Measurements from ENCODE around the gene MPP3.

The MPP3 gene

DNA sequence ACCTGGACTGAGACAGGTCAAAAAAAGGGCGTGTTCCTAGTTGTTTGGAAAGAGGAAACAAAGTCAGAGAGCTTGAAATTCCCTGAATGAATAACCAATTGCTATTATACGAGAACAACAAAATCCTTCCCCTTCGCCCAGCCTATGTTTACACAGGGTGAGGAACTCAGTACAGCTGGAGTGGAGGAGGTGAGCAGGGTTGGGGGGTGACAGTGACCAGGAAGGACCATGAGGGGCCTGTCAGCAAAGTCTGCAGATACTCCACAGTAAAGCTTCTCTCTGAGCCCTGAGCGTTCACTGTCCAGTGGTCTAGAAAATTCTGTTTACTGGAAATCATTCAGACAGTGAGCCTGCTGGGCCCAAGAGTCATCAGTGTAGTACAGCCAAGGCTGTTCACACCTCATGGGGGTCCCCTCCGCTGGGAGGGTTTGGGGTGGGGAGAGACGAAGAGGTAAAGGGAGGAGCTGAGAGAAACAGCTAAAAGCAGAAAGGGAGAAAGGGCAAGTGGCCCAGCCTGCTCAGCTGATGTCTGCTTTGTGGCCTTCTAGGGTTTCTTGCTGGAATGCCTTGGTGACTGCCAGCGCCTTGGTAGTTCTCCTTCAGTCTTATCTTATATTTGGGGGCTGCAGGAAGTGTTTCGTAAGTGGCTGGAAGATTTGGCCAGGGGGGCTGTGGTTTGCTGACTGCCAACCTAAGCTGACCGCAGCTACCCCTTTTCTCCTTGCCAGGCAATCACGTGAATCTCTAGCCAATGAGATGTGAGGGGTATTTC, 59.9 kb downstream of the MPP3 start:
- DNase-seq (ENCODE audit: low read depth in 2 of 2) = no peak

DNA sequence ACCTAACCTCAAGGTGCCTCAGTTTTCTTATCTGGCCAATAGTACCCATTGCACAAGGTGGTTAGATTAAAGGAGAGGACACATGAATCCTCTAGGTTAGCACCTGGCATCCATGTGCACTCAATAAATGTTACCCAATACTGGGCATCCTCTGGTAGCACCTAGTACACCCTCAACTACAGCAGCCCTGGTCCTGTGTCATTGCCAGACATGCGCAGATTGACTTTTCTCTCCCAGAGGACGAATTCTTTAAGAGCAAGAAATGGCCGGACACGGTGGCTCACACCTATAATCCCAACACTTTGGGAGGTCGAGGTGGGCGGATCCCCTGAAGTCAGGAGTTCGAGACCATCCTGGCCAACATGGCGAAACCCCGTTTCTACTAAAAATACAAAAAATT, 61.5 kb downstream of the MPP3 start:
- no peak for DNase-seq (ENCODE audit: low read depth in 2 of 2)

DNA sequence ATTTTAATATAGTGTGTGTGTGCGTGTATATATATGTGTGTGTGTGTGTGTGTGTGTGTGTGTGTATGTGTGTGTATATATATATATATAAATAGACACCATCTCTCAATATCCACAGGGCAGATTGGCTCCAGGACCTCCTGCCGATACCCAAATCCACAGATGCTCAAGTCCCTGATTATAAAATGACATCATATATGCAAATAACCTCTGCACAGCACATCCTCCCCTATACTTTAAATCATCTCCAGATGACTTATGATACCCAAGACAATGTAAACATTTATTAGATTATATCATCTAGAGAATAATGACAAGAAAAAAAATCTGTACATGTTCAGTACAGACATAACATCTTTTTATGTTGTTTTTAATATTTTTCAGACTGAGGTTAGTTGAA, 62.0 kb downstream of the MPP3 start:
- DNase-seq (ENCODE audit: low read depth in 2 of 2) = no peak

DNA sequence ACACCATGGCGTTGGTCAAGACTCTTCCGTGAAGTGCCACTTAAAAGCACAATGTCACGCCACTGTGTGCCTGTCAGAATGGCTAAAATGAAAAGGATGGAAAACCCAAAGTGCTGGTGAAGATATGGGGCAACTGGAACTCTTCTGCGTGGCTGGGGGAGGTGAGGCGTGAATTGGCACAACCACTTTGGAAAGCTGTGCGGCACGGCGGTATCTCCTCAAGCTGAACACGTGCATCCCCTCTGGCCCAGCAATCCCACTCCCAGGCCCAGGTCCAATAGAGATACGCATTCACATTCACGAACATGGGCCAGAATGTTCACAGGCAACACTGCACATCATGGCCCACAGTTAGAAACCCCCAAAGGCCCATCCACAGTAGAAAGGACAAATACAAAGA, 63.1 kb downstream of the MPP3 start:
- no peak for DNase-seq (ENCODE audit: low read depth in 2 of 2)

DNA sequence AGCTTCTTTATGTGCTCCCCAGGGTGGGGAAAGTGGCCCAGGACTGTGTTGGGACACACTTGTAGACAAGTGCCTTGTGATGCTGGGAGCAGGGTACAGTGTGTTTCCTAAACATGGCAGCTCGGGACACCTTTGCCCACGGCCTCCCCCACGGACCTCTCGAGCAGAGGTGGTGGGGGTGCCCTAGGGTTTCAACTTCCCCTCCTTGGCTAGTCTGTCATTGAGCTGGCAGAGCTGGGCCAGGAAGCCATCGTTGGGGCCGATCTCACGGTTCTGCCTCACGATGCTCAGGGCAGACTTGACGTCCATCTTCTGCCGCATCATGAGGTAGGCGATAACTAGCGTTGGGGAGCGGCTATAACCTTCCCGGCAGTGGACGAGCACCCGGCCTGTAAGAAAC, 63.5 kb downstream of the MPP3 start:
- no peak for DNase-seq (ENCODE audit: low read depth in 2 of 2)

DNA sequence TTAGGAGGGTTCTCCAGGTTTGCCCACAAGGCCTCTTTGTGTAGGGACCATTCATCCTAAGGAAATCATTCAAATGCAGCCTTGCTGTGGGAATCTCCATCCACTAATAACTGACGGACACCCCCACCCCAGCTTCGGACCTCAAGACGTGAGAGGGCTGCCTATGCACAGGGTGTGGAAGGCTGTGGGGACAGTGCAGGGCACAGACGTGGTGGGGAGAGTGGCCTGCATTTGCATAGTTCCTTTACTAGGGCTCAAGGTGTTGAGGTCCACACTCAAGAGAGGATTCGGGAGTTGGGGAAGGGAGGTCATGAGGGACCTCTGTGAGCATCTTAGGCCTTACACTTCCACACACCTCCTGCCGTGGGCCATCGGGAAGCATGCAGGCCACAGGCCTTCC, 64.0 kb downstream of the MPP3 start:
- DNase-seq (ENCODE audit: low read depth in 2 of 2) = no peak

DNA sequence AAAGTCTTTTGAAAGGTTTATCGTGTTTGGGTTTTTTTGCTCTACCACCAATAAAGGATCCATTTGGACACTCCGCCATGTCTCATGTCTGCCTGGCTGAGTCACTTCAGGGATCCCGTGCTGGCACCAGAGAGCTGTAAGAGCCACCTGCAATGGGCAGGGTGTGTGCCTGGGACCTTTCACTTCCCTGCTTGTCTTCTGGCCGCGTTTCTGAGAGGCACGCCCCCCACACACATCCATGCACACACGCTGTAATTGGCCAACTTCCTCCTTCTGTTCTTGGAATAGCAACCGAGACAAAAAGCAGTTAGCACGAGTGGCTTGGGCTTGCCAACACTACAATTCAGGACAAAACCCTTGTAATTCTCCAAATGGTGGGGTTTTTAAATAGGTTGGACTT, 64.6 kb downstream of the MPP3 start:
- no peak for DNase-seq (ENCODE audit: low read depth in 2 of 2)

DNA sequence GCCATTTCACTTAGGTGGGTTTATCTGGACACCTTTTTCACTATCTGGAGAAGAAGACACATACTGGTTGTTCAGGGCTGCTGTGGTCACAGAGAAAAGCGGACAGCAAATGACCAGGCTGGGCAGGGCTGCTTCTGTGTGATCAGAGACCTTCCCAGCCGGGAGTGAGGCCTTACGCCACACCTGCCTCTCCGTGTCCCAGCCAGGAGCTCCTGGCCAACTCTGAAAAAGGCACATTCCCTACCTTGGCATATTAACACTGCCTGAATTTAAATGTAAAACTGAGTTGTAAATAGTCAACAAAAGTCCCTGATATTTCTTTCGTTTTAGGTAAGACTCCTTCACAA, 65.3 kb downstream of the MPP3 start:
- DNase-seq (ENCODE audit: low read depth in 2 of 2) = no peak

DNA sequence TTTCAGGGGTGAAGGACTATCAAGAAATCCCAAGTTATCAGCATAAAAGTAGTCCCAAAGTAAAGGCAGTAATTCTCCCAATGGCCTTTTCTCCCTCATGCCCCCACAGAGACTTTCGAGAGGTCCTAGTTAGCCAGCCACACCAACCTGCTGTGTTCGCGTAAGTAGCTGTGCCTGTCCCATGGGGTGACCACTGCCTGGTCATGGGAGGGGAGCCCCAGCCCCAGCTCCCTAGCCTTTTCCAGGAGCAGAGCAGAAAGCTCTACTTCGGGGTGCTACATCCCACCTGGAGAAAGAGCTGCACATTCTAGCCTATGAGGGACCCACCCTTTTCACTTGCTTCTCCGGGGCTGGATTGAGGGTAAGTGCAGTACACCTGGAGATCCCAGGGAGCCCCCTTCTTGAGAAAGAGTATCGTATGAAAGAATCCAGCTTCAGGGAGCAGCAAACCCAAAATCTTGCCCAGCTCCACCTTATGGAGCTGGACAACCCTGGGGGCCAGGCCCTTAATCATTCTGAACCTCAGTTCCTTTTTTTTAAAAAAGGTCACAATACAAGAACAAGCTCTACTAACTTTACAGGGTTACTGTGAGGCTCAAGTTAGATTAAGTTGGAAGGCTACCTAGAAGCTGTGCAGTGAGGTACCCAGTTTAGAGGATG, 65.8 kb downstream of the MPP3 start:
- no peak for DNase-seq (ENCODE audit: low read depth in 2 of 2)

DNA sequence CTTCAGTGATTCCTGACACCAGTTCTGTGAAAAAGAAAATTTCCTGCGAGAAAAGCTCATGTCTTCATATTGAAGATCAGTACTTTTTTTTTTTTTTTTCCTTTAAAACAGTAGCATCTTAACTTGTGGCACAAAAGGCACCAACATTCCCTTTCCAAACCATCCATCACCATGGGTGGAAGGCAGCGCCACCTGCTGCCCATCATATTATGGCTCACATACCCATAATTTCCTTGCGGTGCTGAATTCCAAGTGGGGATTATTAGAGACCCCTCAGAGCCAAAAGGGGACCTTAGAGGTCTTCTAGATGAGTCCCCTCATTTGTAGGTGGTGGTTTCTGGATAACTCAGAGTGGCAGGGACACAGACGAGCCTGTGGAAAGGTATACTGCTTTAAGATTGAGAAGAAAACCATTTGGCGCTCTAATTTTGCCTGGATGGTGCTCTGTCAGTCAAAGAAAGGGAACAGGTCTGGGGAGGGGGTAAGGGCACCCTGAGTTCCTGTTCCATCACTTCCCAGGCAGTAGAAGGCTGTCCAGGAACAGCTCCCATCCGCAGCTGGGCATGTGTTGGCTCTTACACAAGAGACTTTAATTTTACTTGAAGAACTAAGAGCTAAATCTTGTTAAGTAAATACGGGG, 66.4 kb downstream of the MPP3 start:
- DNase-seq (ENCODE audit: low read depth in 2 of 2) = peak; percentile 23 to 43

DNA sequence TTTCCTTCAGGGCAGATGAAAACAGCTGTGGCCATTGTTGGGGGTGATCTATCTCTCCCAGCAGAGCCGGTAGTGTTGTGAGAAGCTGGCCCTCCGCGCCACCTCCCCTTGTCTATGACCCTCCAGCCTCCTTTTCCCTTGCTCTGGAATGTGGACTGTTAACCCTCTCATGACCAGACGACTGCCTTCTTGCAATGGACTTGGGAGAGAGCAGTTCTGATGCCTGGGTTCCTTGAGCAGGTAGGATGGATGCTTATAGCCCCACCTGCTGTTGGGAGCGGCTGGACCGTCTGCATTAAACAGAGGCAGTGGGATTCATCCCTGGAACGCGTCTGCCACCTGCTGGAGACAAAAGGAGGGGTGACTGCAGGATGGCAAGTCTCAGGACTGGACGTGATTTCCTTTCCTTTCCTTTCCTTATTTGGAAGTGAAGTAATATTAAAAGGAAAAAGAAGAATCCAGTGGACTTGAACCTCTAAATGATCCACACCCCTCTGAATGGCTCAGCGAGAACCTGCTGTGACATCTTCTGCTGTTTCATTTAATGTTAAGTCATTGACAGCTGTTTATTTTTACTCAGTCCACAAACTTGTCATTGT, 72.6 kb downstream of the MPP3 start:
- DNase-seq (ENCODE audit: low read depth in 2 of 2) = peak; percentile 88 to 95

DNA sequence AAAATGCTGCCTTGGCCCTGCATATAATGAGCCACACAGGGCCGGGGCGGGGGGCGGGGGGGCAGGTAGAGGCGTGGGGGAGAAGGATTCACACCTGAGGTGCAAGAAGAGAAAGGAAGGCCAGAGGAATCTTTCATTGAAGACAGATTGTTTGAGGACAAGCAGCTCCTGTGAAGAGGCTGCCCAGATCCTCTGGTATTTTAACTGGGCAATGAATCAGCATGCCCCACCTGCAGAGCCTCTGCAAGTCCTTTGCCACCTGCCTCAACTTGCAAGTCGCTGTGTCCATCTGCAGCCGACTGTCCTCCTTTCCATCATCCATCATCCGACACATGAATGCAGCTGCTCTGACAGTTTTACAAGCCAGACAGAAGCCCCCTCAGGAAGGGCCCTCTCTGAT, 73.1 kb downstream of the MPP3 start:
- no peak for DNase-seq (ENCODE audit: low read depth in 2 of 2)

DNA sequence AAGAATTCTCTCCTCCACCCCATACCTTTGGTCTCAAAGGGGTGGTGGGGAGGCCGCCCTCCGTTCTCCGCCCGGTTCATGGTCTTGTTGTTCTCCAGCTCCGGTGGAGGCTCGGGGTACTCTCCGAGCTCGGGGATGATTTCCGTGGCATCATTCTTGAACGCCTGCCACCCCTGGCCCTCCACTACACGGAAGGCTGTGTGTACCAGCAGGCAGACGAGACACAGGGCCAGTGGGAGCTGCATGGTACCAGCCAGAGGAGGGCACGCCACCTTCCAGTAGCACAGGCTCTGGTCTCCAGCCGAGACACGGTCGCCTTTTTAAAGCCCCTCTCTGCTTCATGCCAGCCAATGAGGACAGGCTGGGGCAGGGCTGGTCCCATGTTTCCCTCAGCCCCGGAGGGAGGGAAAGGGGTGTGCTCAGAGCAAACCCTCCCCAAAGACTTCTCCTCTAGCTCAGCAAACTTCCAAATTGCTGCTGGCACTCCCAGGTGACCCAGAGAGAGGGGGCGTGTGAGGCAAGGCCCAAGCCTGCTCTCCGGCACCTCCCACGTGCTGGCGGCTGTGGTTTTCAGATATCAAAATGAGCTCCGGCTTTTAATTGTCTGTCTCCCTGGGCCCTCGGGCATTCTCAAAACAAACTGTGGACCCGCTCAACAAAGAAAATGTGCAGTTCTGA, 74.3 kb downstream of the MPP3 start, which contains the start of gene SOST:
Gene SOST (minus strand): TSS at position 295 of the 678 bp plus-strand sequence. CDS start 50 bp downstream, at position 245.
- DNase-seq (ENCODE audit: low read depth in 2 of 2) = no peak

DNA sequence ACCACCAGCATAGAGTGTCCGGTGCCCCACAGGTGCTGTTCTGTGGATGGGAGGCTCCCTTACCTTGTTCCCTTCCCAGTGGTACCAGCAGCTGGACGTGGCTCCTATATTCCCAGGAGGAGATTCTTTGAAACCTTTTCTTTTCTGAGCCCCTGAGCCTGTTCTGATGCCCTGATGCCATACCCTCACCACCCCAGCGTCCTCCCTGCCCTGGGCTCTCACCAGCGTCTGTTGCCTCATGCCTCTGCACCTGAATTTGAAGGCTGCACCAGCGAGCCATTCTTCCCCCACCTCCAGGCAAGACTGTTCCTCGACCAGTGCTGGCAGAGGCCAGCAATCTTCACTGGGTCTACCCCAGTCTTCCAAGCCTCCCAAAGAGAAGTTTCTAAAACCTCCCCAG, 74.9 kb downstream of the MPP3 start:
- DNase-seq (ENCODE audit: low read depth in 2 of 2) = no peak

DNA sequence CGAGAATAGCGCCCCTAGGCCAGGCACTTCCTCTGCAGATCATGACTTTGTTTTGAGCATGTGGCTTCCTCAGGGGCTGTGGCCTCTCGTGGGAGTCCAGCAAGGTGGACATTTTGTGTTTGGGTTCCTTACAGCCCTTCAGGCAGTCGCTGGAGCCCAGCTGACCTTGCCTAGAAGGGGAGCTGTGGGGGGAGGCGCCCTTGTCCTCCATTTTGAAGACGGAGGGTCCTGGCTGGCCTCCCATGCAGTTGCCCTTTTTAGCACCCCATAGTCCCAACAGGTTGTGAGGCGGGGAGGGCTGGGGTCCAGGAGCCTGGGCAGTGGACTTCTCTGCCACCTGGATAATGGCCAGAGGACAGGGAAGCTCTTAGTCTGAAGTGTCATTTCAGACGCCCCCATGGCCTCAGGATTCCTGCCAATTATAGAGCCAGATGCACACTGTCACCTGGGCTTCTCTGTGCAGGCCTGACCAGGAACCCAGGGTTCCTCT, 75.7 kb downstream of the MPP3 start:
- no peak for DNase-seq (ENCODE audit: low read depth in 2 of 2)

DNA sequence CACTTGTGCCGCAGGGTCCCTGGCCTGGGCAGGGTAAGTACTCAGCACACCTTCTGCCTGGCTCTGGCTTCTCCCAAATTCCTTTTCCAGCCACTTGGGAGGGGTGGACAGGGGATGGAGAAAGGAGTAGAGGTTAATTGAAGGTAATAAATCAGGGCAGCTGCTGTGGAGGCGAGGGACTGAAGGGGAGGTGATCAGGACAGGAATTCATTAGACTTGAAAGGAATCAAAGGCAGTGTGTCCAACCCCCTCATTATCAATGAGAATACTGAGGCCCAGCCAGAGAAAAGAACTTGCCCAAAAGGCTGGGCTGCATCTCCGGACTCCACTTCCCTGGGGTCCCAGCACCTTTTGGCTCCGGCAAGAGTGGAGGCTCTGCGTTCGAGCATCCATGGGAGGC, 76.7 kb downstream of the MPP3 start:
- no peak for DNase-seq (ENCODE audit: low read depth in 2 of 2)

DNA sequence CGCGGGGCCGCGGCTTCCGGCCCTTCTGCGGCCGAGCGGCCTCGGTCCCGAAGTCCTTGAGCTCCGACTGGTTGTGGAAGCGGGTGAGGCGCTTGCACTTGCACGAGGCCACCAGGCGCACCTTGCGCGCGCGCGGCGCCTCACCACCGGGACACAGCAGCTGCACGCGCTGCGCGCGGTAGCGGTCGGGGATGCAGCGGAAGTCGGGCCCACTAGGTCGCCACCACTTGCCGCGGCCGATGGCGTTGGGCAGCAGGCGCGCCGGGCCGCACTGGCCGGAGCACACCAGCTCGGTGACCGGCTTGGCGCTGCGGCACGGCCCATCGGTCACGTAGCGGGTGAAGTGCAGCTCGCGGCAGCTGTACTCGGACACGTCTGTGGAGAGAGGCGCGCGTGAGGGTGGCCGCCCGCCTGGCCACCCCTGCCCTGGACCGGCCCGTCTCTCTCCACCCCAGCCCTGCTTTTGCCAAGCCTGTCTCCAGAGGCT, 77.5 kb downstream of the MPP3 start:
- no peak for DNase-seq (ENCODE audit: low read depth in 2 of 2)

DNA sequence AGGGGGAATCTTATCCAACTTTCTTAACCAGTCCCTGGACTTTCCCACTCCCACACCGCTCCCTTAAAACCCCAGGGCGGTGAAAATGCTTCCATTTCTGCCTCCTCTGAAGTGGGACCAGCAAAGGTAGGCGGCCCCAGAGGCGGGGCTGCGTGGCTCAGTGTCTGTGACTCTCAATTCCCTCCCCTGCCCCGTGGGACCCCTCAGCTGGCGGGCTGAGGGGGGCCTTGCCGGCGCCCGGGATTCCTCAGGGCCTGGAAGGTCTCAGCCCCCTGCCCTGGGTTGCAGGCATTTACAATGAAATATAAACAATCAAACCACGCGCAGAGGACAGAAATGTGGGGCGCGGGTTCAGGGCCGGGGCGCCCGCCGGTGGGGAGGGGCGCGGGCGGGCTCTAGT, 78.0 kb downstream of the MPP3 start:
- no peak for DNase-seq (ENCODE audit: low read depth in 2 of 2)

DNA sequence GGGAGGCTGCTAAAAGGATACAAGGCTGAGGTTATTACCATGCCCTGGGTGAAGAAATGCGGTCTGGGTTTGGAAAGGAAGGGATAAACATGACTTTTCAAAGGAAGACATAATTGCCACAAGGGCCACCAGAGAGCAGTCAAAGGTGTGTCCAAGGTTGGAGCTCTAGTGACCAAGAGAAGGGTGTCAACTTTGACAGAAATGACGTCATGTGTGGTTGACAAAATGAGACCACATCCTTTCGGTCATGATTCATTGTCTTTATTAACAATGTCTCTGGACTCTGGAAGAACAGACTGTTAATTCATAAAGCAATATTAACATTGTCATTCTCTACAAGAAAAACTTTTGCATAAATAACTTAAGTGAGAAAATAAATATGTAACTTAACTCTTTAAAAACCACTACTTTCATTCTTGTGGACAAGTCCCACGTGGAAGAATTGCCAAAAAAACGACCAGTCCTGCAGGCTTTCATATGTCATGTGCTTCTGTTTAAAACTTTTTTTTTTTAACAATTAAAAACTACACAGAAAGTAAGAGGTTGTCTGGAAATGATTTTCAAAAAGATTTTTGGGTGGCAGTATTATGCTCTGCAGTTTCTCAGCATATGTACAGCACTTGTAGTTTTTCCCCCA, 79.3 kb downstream of the MPP3 start:
- DNase-seq (ENCODE audit: low read depth in 2 of 2) = no peak

Measured in activated CD4-positive, alpha-beta T cell treated with anti-CD3 and anti-CD28 coated beads for 24 hours (primary cell).